GM18498 (cell line): ENCODE results near the gene ARHGAP24.
"Not testable (repeated sequence)": the region's sequence is repeated elsewhere in the genome, so short reads cannot be mapped to it uniquely, and the experiment has no call there.

ENCODE experiments used
- ATAC-seq: cut with Tn5 transposase; IDR thresholded peaks from one replicate; pipeline ENCODE4 v1.9.1; 2021; ENCODE audit warnings: mild to moderate bottlenecking, moderate library complexity; ENCODE audit not compliant: unreplicated experiment

ARHGAP24 gene

DNA sequence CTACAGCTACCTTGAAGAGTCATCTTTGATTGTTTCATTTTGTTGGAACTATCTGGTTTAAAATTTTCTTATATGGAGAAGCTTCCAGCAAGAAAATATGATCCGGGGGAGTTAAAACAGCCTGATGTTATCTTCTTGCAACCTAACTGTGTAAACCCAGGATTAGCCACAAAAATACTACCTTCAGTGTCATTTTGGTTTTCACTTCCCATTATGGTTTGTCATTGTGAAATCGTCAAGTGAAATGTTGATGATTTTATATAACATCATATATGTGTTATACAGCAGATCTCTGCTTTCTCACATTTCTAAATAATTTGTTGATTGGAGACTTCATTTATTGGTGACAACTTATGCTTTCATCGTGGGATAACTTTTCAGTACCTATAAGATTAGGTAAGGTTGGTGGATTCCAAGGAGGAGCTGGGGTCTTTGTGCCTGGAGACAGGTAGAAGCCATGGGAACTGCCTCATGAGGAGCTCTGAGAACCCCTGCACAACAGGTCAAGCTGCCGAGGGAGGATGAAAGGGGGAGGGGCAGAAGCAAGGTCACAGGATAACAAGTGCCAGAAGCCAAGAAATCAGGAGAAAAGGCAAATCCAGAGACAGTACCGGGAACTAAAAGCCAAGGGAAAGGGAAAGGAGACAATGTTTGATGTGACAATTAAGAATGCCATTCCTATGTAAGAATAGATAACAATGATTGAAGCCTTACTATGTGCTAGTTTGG, 7.2 kb downstream of the ARHGAP24 start:
- ATAC-seq: no peak

DNA sequence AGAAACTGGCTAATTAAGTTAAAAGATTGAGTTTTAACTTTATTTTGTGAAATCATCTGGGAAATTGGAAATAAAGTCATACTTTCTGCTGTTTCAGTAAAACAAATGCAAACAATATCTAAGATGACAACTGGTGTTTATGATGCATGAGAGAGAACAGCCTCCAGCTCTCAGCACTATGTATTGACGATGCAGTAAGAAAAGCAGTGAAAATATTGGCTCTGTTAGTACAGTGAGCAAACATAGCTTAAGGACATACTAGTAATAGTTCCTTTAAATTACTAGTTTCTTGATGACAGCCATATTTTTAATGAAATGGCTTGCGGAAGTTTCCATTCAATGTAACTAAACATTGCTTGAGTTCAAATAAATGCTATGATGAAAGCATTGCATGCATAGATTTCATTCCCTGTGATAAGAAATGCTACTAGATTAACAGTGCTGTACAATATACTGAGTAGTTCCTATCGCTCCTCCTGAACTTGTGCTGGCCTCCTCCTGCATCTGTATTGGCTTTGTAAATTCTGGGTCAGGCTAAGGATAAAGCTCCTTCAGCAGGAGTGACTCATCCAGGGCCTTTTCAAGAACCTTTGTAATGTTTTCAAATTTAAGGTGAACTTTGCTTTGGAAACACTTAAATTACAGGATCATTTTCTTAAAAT, 11.6 kb downstream of the ARHGAP24 start:
- ATAC-seq: no peak

DNA sequence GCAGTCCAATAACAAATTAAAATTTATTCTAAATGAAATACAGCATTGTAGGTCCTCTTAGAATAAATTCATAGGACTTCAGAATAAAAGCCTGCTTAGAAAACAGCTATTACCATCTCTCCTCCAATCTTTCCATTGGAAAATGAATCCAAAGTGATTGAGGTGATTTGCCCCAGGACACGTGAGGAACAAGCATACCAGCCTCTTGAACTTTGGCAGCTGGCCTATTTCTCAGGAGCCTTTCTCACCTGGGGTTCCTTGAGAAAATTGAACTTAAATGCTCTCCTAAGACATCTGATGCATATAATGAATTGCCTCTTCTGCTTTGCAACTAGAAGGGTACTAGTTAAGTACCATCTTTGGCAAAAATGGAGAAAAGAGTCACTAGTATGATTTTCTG, 13.5 kb downstream of the ARHGAP24 start:
- no peak for ATAC-seq

DNA sequence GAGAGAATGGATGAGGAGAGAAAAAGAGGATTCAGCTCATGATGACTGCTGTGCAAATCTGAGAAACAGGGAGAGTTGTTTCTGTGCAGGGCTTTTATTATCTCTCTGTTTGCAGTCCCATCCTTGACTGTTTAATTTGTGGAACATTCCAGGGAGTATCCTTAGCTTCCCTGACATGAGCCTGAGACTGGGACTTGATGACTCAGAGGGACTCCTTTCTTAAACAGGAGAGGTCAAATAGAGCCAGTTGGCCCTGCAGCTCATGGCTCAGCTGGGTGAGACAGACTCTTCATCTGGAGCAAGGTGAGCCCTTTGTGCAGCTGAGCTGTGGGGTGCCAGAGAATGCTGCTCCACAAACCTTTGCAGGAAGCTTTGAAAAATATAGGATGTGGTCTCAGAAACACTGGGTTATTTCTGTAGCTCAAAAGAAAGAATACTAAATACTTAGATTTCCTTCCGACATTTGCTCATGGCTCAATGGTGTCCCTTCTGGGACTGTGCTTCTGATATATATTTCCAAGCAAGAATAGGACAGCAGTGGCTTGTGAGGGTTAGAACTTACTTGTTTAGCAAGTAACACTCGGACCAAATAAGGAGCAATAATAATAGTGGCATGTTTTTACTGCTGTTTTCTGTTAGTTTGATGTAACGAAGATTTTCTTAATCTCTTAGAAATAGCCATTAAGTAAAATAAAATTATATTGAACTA, 14.5 kb downstream of the ARHGAP24 start:
- no peak for ATAC-seq

DNA sequence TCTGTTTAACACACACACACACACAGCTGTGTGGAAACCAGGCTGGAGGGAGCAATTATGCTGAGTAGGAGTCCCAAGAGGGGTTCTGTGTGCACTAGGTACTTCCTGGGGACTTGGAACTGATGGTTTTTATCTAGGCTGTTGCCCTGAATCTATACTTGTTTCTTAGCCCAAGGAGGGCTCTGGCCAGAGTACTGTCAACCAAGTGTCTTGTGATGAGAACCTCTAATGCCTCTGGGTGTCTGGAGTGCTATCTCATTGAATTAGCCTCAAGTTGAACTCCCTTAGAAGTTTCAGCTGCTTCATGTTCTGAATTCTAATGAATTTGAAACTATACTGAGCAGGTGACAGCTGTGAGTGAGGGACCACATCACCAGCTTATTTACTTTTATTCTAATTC, 16.6 kb downstream of the ARHGAP24 start:
- ATAC-seq: peak; percentile 56

DNA sequence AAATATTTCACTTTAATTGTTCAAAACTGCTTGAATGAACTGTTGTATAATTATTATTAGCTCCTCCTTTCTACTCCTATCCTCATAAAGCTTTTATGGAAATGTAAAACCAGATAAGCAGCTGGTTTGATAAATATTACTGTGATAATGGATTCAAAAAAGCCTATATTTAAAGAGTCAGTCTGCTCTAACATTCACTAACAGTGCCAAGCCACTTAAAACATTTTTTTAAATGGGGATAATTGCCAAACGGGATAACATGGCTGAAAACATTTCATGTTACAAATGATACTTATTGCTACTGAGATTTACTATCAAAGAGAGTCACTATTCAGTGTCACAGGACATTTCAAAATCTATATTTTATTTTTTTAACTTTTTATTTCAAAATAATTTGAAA, 17.4 kb downstream of the ARHGAP24 start:
- no peak for ATAC-seq

DNA sequence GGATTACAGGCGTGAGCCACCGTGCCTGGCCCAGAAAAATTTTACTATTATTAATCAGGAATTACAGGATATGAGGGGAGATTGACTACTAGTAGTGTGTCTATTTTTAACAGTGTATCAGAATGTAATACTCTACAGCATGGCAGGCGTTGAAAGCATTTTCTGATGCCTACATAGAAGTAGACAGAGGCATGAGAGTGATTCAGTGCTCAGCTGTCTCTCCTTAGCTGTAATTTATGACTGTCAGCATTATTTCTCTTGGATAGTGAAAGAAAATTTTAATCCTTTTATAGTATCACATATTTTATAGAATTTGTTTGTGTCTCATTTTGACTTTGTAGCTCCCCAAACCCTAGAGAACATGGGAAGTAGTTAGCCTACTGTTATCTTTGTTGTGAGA, 20.7 kb downstream of the ARHGAP24 start:
- ATAC-seq: no peak

DNA sequence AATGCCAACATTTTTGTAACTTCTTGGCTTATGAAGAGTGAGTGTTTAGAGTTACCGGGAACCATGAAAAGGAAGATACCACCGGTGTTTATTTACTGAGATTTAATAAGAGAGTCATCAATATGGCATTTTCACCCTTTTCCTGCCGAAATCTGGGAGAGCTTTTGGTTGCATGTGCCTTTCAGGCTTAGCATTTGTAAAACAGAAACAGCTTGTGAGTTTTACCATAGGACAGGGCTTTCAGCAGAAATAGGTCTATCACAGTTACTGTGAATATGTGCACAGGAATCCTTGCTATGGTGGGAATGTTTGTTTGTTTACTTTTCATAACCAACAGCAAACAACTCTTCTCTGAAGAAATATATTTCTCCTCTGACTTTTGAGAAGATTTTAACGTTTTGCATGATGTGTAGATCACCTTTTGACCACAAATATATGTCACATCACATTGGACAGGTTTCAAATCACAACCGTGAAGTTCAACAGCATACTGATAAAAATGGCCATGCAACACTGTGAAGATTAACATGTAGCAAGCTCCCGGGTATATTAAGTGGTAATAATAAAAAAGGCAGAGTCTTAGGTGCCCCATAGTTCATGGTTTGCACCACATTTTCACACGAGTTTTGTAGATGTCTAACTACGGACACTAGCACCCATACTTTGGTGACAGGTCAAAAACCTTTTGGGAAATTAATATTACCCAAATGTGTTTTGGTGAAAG, 21.3 kb downstream of the ARHGAP24 start:
- no peak for ATAC-seq

DNA sequence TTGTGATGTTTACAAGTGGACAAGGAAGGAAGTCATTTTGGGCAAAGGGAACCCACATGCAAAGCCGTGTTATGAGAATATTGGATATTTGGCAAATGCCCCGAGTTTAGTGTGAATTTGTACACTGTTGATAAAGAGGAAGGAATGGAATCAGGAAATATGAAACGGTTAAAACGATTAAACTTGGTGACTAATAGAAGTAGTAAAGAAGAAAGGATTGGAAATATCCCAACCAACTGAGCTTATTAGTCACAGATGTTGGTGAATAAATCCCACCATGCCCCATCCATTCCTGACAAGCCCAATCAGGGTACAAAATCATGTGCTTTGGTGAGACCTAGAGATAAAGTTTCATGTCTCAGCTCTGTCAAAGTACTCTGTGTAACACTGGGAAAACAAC, 22.0 kb downstream of the ARHGAP24 start:
- no peak for ATAC-seq

DNA sequence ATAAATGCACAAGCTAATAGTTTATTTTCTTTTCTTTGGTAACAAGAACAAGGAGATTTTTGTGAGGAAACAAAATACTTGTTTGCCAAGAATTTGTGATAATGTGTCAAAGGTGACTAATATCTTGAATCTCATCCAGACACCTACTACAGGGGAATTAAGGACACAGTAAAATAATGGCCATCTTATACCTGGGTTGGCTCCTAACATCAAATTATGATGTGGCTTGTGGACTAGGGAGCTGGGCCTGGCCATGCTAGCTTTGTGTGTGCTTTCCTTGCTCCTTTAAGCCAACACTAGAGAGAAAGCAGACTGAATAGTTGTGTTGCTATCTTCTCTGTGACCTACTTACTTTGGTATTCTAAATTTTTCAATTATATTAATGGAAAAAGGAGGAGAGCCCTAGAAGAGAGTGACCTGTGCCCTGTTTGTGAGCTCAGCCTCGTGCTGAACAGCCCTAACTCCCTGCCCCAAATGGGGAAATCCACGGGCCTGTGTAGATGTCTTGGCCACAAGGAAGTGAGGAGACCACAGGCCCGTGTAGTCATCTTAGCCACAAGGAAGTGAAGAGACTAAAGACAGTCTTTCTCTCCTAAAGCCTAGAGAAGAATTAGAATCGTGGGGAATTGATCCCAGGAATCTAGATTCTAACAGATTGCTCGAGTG, 23.3 kb downstream of the ARHGAP24 start:
- ATAC-seq: peak; percentile 98

DNA sequence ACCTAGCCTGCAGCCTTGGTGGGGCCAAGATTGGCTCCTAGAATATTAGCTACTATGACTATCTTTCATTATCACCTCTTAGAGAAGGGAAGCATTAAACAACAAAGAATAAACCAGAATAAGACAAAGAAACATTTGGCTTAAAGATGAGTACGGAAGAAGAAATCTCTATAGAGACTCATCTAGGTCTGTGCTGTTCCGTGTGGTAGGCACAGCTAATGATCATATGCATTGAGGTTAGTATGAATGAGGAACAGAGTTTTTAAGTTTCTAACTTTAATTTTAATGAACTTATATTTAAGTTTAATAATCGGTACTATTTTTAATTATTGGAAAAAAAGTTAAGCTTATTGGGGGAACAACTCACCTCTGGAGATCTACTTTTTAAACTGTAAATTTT, 24.6 kb downstream of the ARHGAP24 start:
- ATAC-seq: no peak

DNA sequence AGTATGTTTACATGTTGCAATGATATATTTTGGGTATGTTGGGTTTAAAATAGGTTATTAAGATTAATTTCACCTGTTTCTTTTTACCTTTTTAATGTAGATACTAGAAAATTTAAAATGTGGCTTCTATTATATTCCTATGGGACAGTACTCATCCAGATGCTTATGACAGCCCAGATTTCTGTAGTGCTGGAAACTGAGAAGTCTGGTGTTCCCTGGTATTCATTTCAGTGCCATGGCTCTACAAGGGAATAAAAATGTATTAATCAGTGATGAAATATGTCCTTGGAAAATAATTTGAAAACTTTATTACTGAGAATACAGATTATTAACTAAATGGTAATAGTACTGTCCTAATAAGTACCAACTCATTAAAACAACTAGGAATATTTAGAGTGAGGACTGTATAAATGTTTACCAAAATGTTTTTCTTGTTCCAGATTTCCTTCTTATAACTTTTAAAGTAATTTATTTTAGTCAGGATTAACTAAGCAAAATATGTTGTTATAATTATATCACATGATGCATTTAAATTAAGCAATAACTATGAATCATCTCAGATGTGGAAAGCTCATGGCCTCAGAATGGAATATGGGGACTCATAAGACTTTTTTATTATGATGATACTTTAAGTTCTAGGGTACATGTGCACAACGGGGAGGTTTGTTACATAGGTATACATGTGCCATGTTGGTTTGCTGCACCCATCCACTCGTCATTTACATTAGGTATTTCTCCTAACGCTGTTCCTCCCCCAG, 25.3 kb downstream of the ARHGAP24 start:
- ATAC-seq: no peak

DNA sequence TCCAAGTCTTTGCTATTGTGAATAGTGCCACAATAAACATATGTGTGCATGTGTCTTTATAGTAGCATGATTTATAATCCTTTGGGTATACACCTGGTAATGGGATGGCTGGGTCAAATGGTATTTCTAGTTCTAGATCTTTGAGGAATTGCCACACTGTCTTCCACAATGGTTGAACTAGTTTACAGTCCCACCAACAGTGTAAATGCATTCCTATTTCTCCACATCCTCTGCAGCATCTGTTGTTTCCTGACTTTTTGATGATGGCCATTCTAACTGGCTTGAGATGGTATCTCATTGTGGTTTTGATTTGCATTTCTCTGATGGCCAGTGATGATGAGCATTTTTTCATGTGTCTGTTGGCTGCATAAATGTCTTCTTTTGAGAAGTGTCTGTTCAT, 26.2 kb downstream of the ARHGAP24 start:
- ATAC-seq: not testable (repeated sequence)

DNA sequence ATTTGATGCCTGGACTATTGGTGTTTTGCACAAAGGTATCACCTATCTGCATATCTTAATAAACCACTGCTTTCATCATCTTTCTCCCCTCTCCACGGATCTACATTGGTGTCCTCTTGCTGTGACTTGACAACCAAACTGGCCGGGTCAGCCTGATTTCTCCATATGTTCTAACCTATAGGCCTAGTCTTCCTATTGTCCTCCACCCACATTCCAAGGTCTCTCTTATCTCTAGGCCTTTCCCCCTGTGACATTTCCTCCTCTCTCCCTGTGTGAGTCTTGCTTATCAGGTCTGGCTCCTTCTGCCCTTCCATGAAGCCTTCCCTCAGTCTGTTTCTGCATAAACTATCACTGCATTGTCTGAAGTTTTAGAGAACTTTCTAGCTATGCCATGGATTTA, 33.7 kb downstream of the ARHGAP24 start:
- no peak for ATAC-seq

DNA sequence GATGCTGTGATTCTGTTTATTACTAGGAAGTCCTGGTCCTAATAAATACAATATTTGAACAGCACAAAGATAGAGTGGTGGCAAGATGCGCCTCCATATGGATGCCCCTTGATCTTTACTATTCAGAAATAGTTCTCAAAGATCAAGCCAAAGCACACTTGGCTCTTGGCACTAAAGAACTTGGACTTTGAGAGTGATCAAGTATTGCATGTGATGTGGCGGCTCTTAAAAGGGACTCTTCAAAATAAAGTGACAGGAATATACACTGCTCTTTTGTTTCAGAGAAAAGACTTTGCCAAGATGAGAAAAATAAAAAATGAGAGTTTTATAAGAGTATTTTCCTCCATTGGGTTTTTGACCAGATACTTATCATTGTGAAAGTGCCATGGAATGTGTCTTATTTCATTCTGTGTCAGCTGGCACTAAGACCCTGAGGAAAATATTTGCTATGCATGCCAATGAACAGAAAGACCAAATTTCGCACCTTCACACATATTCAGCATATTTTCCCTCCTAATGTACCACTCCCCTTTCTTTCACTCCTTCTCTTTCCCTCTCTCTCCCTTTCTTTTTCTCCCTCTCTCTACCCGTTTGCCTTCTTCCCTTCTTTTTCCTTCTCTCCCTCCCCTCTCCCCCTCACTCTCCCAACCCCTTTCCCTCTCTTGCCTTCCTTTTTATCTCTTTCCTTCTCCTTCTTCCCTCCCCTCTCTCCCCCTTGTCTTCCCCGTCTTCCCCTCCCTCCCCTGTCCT, 35.1 kb downstream of the ARHGAP24 start:
- no peak for ATAC-seq

DNA sequence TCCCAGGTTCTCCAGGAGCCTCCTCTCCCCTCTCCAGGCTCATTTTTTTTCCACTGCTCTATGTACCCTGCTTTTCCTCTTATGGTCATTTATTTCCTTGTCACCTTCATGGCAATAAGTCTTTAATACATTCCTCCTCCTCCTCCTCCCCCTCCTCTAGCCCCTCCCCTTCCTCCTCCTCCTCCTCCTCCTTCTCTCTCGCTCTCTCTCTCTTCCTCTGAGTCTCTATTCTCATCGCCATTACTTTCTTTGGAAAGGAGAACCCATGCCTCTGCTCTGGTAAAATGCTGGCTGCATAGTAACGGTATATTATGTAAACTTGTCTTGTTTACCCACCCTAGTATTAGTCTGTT, 35.7 kb downstream of the ARHGAP24 start:
- no peak for ATAC-seq

DNA sequence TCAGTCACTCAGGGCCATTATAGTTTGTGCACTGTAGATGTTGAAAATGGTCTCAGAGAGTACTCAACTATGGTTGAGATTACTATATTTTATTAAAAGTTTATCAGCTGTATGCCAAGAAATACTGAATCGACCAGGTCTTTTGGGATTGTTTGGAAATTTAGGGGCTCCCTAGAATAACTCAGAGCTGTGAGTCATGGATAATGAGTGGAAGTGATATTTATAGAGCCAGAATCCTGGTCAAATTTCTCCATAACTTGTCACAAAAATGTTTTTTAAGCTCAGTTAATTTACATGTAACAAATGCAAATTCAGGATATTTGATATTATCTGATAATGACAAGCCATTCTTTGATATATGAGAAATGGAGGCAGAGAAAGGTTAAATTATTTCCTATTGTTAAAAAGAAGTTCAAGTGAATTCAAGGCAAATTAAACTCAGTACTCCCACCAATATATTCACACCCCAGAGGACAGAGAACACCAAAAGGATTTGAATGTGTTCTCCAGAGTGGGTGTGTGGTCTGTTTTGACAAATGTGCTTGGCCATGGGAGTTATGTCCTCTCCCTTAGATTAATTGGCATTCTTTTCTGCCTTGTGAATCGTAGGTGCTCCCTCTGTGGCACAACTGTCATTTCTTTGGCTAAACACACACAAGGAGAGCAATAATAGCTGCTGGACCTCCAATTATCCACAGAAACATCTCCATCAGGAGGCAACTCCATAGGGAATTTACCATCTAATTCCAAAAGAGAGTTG, 37.7 kb downstream of the ARHGAP24 start:
- no peak for ATAC-seq

DNA sequence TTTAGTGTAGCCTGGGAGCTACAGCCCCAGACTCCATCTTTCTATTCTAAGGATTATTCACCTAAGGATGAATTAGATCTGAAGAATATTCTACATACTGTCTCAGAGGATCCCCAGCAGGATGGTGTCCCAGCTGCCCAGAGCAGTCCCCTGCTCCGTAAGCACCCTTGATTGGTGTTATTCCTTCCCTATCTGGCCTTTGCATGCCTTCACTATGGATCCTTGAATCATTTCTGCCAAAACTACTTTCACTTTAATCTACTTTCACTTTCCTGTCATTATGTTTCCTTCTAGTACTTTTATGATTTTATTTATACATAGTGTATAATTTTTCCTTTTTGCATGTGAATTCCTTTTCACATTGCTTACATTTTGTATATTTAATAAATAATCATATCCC, 39.2 kb downstream of the ARHGAP24 start:
- ATAC-seq: no peak

DNA sequence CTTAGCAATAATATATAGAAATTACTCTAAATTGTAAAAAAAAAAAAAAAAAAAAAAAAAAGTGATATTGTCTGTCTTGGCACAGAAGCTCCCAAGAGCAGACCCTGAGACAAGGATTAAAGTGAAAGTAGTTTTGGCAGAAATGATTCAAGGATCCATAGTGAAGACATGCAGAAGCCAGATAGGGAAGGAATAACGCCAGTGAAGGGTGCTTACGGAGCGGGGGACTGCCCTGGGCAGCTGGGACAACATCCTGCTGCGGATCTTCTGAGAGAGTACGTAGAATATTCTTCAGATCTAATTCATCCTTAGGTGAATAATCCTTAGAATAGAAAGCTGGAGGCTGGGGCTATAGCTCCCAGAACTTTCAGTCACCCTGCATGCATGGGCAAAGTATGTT, 39.8 kb downstream of the ARHGAP24 start:
- ATAC-seq: no peak
